ENCODE measurements around the gene TMEM87A.

DNA sequence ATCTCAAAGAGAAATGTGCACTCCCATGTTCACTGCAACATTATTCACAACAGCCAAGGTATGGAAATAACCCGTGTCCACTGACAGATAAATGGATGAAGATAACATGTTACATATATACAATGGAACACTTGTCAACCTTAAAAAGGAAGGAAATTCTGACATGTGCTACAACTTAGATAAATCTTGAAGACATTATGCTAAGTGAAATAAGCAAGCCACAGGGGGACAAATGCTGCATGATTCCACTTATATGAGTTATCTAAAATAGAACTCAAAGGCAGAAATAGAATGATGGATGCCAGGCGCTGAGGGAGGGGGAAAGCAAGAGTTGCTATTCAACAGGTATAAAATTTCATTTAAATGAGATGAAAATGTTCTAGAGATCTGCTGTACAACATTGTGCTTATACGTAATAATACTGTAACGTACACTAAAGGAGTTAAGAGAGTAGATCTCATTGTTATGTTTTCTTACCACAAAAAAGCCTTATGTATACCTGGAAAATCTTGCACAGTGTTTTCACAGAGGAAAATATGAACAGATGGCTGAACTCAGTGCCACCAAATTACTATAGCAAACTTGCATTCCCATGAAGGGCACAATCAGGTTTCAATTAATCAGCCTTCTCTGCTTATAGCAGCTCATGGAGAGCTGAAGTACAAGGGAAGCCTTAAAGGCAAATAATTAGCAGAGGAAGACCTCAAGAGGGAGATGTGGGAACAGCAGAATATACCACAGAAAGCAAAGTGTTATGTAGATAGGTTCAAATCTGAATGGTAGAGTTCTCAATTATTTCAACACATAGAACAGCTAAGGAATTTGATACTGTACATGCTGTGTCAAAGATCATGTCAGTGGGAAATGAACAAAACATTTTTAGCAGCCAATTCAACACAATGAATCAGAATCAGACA is 57.1 kb downstream of the TMEM87A start:
- TF ChIP-seq, protein P1, sequence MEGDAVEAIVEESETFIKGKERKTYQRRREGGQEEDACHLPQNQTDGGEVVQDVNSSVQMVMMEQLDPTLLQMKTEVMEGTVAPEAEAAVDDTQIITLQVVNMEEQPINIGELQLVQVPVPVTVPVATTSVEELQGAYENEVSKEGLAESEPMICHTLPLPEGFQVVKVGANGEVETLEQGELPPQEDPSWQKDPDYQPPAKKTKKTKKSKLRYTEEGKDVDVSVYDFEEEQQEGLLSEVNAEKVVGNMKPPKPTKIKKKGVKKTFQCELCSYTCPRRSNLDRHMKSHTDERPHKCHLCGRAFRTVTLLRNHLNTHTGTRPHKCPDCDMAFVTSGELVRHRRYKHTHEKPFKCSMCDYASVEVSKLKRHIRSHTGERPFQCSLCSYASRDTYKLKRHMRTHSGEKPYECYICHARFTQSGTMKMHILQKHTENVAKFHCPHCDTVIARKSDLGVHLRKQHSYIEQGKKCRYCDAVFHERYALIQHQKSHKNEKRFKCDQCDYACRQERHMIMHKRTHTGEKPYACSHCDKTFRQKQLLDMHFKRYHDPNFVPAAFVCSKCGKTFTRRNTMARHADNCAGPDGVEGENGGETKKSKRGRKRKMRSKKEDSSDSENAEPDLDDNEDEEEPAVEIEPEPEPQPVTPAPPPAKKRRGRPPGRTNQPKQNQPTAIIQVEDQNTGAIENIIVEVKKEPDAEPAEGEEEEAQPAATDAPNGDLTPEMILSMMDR (IDR thresholded peaks at IDR 0.05) = no peak
- TF ChIP-seq POLR2A (IDR thresholded peaks at IDR 0.05) = no peak

Measured in thyroid gland (tissue), 4 donors.